ENCODE data around the gene RUNX2.
"Not testable (repeated sequence)": the region's sequence is repeated elsewhere in the genome, so short reads cannot be mapped to it uniquely, and the experiment has no call there.

Gene RUNX2

GRCh38 chr6:45450132-45450531 is 122.0 kb downstream of the RUNX2 start:
- in situ Hi-C loops (cut with MboI; ENCODE audit: low sequenced_read_pairs), result no loop called here

- in situ Hi-C loops (cut with MboI; ENCODE audit: low sequenced_read_pairs), result no loop called here
These were observed 122.7 kb downstream of the RUNX2 start for GRCh38 chr6:45450831-45451230.

- in situ Hi-C loops (cut with MboI; ENCODE audit: low sequenced_read_pairs), result no loop called here
These were observed 126.1 kb downstream of the RUNX2 start for GRCh38 chr6:45454008-45454911.

GRCh38 chr6:45455408-45455807 is 127.3 kb downstream of the RUNX2 start:
- in situ Hi-C loops (cut with MboI; ENCODE audit: low sequenced_read_pairs), result no loop called here

- in situ Hi-C loops (cut with MboI; ENCODE audit: low sequenced_read_pairs), result no loop called here
These were observed 129.0 kb downstream of the RUNX2 start for GRCh38 chr6:45457141-45457540.

GRCh38 chr6:45458672-45459071 is 130.5 kb downstream of the RUNX2 start:
- in situ Hi-C loops (cut with MboI; ENCODE audit: low sequenced_read_pairs), result no loop called here

- in situ Hi-C loops (cut with MboI; ENCODE audit: low sequenced_read_pairs), result no loop called here
These were observed 132.0 kb downstream of the RUNX2 start for GRCh38 chr6:45460166-45460565.

- in situ Hi-C loops (cut with MboI; ENCODE audit: low sequenced_read_pairs), result no loop called here
These were observed 133.4 kb downstream of the RUNX2 start for GRCh38 chr6:45461486-45461885.

GRCh38 chr6:45462190-45463134 is 134.3 kb downstream of the RUNX2 start:
- in situ Hi-C loops (cut with MboI; ENCODE audit: low sequenced_read_pairs), result no loop called here

GRCh38 chr6:45464685-45465084 is 136.6 kb downstream of the RUNX2 start:
- in situ Hi-C loops (cut with MboI; ENCODE audit: low sequenced_read_pairs), result no loop called here

- in situ Hi-C loops (cut with MboI; ENCODE audit: low sequenced_read_pairs), result no loop called here
These were observed 138.6 kb downstream of the RUNX2 start for GRCh38 chr6:45466686-45467085.

GRCh38 chr6:45467417-45467816 is 139.3 kb downstream of the RUNX2 start:
- in situ Hi-C loops (cut with MboI; ENCODE audit: low sequenced_read_pairs), result not testable (repeated sequence)

GRCh38 chr6:45467853-45468252 is 139.7 kb downstream of the RUNX2 start:
- in situ Hi-C loops (cut with MboI; ENCODE audit: low sequenced_read_pairs), result no loop called here

- in situ Hi-C loops (cut with MboI; ENCODE audit: low sequenced_read_pairs), result no loop called here
These were observed 141.5 kb downstream of the RUNX2 start for GRCh38 chr6:45469663-45470062.

GRCh38 chr6:45470131-45470738 is 142.1 kb downstream of the RUNX2 start:
- in situ Hi-C loops (cut with MboI; ENCODE audit: low sequenced_read_pairs), result no loop called here

- in situ Hi-C loops (cut with MboI; ENCODE audit: low sequenced_read_pairs), result no loop called here
These were observed 144.3 kb downstream of the RUNX2 start for GRCh38 chr6:45472382-45472781.

GRCh38 chr6:45473121-45473993 is 145.2 kb downstream of the RUNX2 start:
- in situ Hi-C loops (cut with MboI; ENCODE audit: low sequenced_read_pairs), result no loop called here

- in situ Hi-C loops (cut with MboI; ENCODE audit: low sequenced_read_pairs), result no loop called here
These were observed 146.2 kb downstream of the RUNX2 start for GRCh38 chr6:45474376-45474775.

GRCh38 chr6:45476341-45476740 is 148.2 kb downstream of the RUNX2 start:
- in situ Hi-C loops (cut with MboI; ENCODE audit: low sequenced_read_pairs), result no loop called here

- in situ Hi-C loops (cut with MboI; ENCODE audit: low sequenced_read_pairs), result no loop called here
These were observed 149.1 kb downstream of the RUNX2 start for GRCh38 chr6:45477278-45477677.

Data from HL-60/S4 treated with retinoic acid at 250 ng/mL for 4 days and 3 days (cell line).